ENCODE data around the gene RALGAPA2. TPM values are rescaled to one million over a fixed set of nuclear protein-coding genes. Genes with fewer than 3 reads are reported as not detected.

The RALGAPA2 gene
- 10 to 100 TPM; 54.3 to 67.6 (median 60.3) TPM for total RNA-seq

DNA sequence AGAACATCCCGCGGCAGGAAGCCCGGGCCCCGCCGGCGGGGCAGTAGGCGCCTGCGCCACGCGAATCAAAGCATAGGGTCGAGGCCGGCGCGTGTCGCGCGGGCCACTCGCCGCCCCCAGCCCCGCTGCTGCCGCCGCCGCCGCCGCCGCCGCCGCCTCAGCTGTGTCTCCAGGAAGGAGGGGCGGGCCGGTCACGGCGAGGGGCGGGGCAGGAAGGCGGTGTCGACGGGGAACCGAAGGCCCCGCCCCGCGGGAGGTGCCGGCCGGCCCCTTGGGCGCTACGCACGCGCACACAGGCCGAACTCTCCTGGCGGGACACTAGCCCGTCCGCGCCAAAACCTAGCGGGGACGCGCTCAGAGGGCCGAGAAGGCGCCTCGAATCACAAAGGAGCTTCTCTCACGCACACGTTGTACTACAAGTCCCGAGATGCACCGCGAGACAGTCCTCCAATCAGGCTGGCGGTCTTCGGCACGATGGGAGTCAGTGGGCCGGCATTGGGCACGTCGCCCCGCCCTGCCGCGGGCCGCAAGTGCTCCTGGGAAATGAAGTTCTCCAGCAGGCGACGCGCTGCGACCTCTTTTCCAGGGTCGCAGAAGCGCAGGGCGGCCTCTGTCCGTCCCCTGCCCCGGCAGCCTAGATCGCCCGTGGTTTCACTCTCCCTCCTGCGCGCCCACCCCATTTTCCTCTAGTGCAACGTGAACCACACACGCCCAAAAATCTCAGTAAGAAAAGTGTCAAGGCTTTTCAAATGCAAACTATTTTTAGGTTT lies at the start of gene RALGAPA2:
Gene RALGAPA2, minus strand, starts transcription at position 171 of the 770 bp plus-strand sequence. Its CDS starts 164 bp downstream, at position 7.
- TF ChIP-seq, protein P1, sequence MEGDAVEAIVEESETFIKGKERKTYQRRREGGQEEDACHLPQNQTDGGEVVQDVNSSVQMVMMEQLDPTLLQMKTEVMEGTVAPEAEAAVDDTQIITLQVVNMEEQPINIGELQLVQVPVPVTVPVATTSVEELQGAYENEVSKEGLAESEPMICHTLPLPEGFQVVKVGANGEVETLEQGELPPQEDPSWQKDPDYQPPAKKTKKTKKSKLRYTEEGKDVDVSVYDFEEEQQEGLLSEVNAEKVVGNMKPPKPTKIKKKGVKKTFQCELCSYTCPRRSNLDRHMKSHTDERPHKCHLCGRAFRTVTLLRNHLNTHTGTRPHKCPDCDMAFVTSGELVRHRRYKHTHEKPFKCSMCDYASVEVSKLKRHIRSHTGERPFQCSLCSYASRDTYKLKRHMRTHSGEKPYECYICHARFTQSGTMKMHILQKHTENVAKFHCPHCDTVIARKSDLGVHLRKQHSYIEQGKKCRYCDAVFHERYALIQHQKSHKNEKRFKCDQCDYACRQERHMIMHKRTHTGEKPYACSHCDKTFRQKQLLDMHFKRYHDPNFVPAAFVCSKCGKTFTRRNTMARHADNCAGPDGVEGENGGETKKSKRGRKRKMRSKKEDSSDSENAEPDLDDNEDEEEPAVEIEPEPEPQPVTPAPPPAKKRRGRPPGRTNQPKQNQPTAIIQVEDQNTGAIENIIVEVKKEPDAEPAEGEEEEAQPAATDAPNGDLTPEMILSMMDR (IDR thresholded peaks at IDR 0.05): peak in 2 of 6 experiments; percentile 12
- peak in 1 of 2 donors; percentile 71 for TF ChIP-seq POLR2A (IDR thresholded peaks at IDR 0.05)
- DNase-seq: peak; percentile 96 to 98 (median 98)
- no peaks in the 10 kb centered on the region for H3K9me3 ChIP-seq
- H3K4me3 ChIP-seq: peak within 1 kb of the TSS; percentile 86 to 95 (median 94)
- no peaks in the 10 kb centered on the region for H3K27me3 ChIP-seq
- peaks cover 0 to 23% (median 1%) of the 10 kb centered on the region in 4 donors for H3K4me1 ChIP-seq
- H3K36me3 ChIP-seq: no peaks in the 10 kb centered on the region
- H3K27ac ChIP-seq: peak within 1 kb of the TSS; percentile 86 to 94 (median 90)

DNA sequence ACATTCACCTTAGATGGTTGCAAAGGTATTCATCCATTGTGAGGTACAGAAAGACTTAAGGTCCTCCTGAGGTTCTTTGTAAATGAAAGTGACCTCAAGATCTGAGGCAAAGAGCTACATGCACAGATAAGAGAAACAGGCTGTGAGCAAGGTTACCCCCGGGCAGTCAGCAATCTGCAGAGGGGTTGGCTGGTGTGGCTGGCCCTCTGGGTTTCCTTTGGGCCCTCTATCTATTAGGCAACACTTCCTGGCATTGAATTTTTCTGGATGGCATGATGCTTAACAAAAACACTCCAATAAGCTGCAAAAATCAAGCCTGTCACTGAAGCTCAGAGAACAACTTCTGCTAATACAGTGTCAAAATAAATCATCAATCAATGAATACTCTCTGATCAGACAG lies 48.9 kb upstream of the RALGAPA2 start:
- TF ChIP-seq, protein P1 (IDR thresholded peaks at IDR 0.05): no peak
- TF ChIP-seq POLR2A (IDR thresholded peaks at IDR 0.05): no peak
- Histone ChIP-seq H3K4me3 (no peak overlapping the region), H3K9me3 (no peaks in the 10 kb centered on the region), H3K4me1 (no peaks in the 10 kb centered on the region), H3K27me3 (no peaks in the 10 kb centered on the region), H3K36me3 (no peaks in the 10 kb centered on the region), H3K27ac (no peak overlapping the region)
- no peak for DNase-seq

DNA sequence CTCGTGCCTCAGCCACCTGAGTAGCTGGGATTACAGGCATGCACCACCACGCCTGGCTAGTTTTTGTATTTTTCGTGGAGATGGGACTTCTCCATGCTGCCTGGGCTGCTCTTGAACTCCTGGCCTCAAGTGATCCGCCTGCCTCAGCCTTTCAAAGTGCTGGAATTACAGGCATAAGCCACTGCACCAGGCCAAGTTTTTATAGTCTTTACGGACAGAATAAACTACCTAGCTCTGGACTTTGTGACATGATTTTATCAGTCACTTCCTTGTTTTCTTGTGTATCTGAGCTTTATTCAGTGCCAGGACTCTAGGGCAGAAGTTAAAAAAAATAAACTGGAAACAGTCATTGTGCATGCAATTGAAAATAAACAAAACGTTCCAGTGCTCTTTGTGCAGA lies 46.7 kb upstream of the RALGAPA2 start:
- DNase-seq: peak in 1 of 3 donors; percentile 61

DNA sequence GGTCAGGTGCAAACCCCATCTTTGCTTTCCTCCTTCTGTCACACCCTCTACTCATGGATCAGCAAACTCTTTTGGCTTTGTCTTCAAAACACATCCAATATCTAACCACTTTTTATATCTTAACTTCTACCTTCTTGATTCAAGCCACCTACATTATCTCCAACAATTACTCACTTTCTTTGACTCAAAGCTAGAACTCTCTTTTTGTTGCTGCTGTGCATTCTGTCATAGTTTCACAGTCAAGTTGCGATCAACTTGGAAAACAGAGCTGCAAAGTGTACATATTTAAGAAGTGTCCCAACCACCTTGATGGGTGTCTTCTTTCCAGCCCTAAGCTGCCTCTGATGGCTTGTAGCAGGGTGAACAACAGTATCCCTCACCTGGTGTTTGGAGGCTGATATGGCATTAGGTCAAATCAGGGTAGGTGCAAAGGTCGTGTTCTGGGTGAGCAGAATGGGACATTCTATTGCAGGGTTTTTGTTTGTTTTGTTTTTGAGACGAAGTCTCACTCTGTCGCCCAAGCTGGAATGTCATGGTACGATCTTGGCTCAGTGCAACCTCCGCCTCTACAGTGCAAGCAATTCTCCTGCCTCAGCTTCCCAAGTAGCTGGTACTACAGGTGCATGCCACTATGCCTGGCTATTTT lies 43.4 kb upstream of the RALGAPA2 start:
- Histone ChIP-seq H3K9me3 (no peaks in the 10 kb centered on the region), H3K4me3 (no peak overlapping the region), H3K4me1 (no peaks in the 10 kb centered on the region), H3K27me3 (no peaks in the 10 kb centered on the region), H3K36me3 (no peaks in the 10 kb centered on the region), H3K27ac (no peak overlapping the region)
- TF ChIP-seq, protein P1 (IDR thresholded peaks at IDR 0.05): no peak
- no peak for TF ChIP-seq POLR2A (IDR thresholded peaks at IDR 0.05)
- no peak for DNase-seq

More for the DNA sequence above, 46.7 kb upstream of the RALGAPA2 start:
- no peaks in the 10 kb centered on the region for H3K27me3 ChIP-seq
- no peak overlapping the region for H3K4me3 ChIP-seq
- H3K27ac ChIP-seq: peak overlapping the region in 3 of 4 donors; percentile 30 to 68 (median 64)
- TF ChIP-seq, protein P1 (IDR thresholded peaks at IDR 0.05): no peak
- no peak for TF ChIP-seq POLR2A (IDR thresholded peaks at IDR 0.05)
- H3K36me3 ChIP-seq: no peaks in the 10 kb centered on the region
- H3K9me3 ChIP-seq: no peaks in the 10 kb centered on the region
- no peaks in the 10 kb centered on the region for H3K4me1 ChIP-seq

DNA sequence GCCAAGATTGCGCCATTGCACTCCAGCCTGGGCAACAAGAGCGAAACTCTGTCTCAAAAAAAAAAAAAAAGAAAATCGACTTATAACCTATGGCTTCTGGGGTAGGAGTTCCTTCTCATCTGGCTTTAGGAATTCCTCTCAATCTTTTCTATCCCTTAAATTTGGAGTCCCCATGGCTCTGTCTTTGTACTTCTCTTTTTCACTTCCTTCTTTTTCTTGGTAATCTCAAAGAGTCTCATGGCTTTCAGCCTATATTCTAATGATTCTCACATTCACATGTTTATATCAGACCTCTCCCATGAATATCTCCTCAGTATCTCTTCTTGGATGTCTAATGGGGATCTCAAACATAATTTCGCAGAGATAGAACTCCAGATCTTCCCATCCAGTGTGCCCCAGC lies 42.8 kb upstream of the RALGAPA2 start:
- Histone ChIP-seq H3K9me3 (no peaks in the 10 kb centered on the region), H3K36me3 (no peaks in the 10 kb centered on the region), H3K4me1 (no peaks in the 10 kb centered on the region), H3K27ac (no peak overlapping the region), H3K27me3 (no peaks in the 10 kb centered on the region), H3K4me3 (no peak overlapping the region)
- TF ChIP-seq, protein P1 (IDR thresholded peaks at IDR 0.05): no peak
- no peak for TF ChIP-seq POLR2A (IDR thresholded peaks at IDR 0.05)
- DNase-seq: no peak

All from Peyer's patch (tissue), 4 donors.